Measurements from ENCODE around the gene AHR.
"Not testable (repeated sequence)": the region's sequence is repeated elsewhere in the genome, so short reads cannot be mapped to it uniquely, and the experiment has no call there.

The AHR gene

DNA sequence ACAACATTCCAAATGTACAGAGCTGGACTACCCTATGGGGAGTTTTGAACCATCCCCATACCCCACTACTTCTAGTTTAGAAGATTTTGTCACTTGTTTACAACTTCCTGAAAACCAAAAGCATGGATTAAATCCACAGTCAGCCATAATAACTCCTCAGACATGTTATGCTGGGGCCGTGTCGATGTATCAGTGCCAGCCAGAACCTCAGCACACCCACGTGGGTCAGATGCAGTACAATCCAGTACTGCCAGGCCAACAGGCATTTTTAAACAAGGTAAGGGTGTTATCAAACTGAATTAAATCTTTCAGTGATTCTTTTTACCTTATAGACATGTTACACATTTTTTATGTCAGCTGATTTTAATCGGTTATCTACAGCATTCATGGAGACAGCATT is 41.5 kb downstream of the AHR start:
- no peak for DNase-seq (ENCODE audit: low read depth in 2 of 2)

GRCh38 chr7:17340655-17341054 is 42.2 kb downstream of the AHR start:
- DNase-seq (ENCODE audit: low read depth in 2 of 2), result no peak

GRCh38 chr7:17342756-17343155 is 44.3 kb downstream of the AHR start:
- DNase-seq (ENCODE audit: low read depth in 2 of 2), result no peak

GRCh38 chr7:17347401-17347800 is 48.9 kb downstream of the AHR start:
- no peak for DNase-seq (ENCODE audit: low read depth in 2 of 2)

- DNase-seq (ENCODE audit: low read depth in 2 of 2), result not testable (repeated sequence)
Measured at GRCh38 chr7:17348932-17349331, 50.5 kb downstream of the AHR start.

- not testable (repeated sequence) for DNase-seq (ENCODE audit: low read depth in 2 of 2)
Measured at GRCh38 chr7:17350321-17350720, 51.9 kb downstream of the AHR start.

DNA sequence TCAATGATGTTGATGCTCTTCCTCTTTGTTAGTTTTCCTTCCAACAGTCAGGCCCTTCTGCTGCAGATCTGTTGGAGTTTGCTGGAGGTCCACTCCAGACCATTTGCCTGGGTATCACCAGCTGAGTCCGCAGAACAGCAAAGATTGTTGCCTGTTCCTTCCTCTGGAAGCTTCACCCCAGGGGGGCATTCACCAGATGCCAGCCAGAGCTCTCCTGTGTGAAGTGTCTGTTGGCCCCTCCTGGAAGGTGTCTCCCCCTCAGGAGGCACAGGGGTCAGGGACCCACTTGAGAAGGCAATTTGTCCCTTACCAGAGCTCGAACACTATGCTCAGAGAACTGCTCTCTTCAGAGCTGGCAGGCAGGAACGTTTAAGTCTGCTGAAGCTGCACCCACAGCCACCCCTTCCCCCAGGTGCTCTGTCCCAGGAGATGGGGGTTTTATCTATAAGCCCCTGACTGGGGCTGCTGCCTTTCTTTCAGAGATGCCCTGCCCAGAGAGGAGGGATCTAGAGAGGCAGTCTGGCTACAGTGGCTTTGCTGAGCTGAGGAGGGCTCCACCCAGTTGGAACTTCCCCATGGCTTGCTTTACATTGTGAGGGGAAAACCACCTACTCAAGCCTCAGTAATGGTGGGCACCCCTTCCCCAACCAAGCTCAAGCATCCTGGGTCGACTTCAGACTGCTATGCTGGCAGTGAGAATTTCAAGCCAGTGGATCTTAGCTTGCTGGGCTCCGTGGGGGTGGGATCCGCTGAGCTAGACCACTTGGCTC is 55.4 kb downstream of the AHR start:
- not testable (repeated sequence) for DNase-seq (ENCODE audit: low read depth in 2 of 2)

DNA sequence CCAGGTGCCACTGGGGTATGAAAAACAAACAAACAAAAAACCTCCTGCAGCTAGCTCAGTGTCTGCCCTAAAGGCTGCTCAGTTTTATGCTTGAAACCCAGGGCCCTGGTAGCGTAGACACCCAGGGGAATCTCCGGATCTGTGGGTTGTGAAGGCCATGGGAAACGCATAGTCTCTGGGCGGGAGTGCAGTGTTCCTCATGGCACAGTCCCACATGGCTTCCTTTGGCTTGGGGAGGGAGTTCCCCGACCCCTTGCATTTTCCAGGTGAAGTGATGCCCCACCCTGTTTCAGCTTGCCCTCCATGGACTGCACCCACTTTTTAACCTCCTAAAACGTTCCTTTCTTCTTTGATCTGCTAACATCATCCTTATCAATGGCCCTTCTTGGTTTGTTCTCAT is 56.0 kb downstream of the AHR start:
- DNase-seq (ENCODE audit: low read depth in 2 of 2), result no peak

GRCh38 chr7:17355050-17355449 is 56.6 kb downstream of the AHR start:
- no peak for DNase-seq (ENCODE audit: low read depth in 2 of 2)

- DNase-seq (ENCODE audit: low read depth in 2 of 2), result no peak
Measured at GRCh38 chr7:17357952-17358351, 59.5 kb downstream of the AHR start.

GRCh38 chr7:17359610-17360009 is 61.2 kb downstream of the AHR start:
- no peak for DNase-seq (ENCODE audit: low read depth in 2 of 2)

DNA sequence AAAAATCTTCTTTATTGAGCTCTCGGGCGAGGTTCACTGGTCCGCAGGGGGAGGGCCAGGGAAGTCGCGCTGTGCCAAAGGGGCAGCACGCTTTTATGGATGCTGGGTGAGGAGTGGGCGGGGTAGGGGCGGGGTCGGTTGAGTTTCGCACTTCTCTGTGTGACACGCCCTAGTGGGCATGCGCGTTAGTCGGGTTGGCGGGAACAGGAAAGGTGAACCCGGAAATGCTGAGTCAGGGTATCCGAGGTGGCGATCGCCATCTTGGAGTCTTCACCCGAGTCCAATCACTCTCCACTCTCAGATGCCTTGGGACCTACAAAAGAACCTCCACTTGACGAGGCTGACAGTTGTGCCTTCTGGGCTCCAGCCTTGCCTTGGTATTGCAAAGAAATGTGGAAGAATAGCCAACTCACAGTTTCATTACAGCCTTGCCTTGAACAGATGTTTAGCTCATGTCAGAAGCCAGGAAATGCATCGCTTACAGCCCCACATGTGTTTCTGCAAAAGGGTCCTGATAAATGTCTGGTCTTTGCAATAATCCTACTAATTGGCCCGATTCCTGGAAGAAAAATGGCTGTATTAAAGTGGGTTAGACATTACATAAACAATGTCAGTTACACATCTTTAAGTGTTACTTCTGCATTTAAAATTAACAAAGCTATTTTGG is 64.1 kb downstream of the AHR start:
- DNase-seq (ENCODE audit: low read depth in 2 of 2), result no peak

- DNase-seq (ENCODE audit: low read depth in 2 of 2), result no peak
Measured at GRCh38 chr7:17364671-17365070, 66.2 kb downstream of the AHR start.

DNA sequence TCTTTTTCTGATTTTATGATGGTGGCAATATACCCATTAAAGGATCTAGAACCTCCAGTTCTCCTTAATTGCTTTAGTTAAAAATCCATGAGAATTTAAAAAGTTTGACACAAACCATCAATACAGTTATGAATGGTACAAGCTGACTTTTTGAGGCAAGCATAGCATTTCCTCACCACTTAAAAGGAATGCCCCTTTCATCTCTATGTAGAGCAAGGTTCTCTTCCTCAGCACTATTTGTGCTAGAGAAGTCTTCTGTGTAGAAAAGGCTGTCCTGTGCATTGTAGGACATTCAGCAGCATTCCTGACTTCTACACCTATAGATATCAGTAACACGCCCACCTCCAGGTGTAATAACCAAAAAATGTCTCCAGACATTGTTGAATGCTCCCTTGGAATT is 67.3 kb downstream of the AHR start:
- DNase-seq (ENCODE audit: low read depth in 2 of 2), result no peak

- no peak for DNase-seq (ENCODE audit: low read depth in 2 of 2)
Measured at GRCh38 chr7:17367502-17367901, 69.0 kb downstream of the AHR start.

- no peak for DNase-seq (ENCODE audit: low read depth in 2 of 2)
Measured at GRCh38 chr7:17368856-17369524, 70.5 kb downstream of the AHR start.

GRCh38 chr7:17369691-17370426 is 71.4 kb downstream of the AHR start:
- no peak for DNase-seq (ENCODE audit: low read depth in 2 of 2)

DNA sequence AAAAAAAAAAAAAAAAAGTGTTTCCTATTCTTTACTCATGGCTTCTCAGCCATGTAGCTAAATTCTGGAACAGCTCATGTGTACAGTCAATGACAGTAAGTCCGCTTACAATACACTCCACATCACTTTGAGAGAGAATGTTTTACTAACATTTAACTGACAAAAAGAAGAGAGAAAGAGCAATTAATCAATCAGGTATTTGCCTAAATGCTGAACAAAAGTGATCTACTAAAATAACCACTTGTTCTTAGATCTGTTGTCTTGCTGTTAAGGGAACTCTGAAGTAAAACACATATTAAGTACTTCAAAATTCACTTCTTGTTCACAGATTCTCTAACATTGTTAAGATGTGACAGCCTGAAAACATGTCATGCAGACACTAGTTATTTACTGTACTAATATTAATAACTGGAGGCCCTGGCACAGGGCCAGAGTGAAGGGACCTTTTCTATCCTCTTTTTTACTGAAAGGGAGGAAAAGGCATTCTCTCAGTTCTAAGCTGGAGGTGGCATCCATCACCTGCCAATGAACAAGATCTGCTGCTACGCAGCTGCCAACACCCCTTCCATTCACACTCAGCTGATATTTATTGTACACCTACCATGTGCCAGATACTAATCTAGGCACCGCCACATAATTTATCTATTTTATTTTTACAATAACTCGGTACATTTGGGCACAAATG is 72.6 kb downstream of the AHR start:
- DNase-seq (ENCODE audit: low read depth in 2 of 2), result no peak

GRCh38 chr7:17371671-17372524 is 73.4 kb downstream of the AHR start:
- DNase-seq (ENCODE audit: low read depth in 2 of 2), result no peak

GRCh38 chr7:17374157-17374556 is 75.7 kb downstream of the AHR start:
- DNase-seq (ENCODE audit: low read depth in 2 of 2), result no peak

- DNase-seq (ENCODE audit: low read depth in 2 of 2), result no peak
Measured at GRCh38 chr7:17374654-17375053, 76.2 kb downstream of the AHR start.
